Endothelial cell of umbilical vein (primary cell): Measurements from ENCODE around the gene PHC3.

ENCODE experiments used
- EZH2 ChIP-seq: IDR thresholded peaks from 2 replicates; pipeline ENCODE4 v1.6.1; 2012; ENCODE audit warnings: borderline replicate concordance, low read depth, mild to moderate bottlenecking, moderate library complexity, low read length, inconsistent platforms; ENCODE audit not compliant: severe bottlenecking
- FOS ChIP-seq: IDR thresholded peaks from 2 replicates; pipeline ENCODE4 v1.6.1; 2011; ENCODE audit warnings: mild to moderate bottlenecking, low read length, moderate library complexity, borderline replicate concordance; ENCODE audit not compliant: insufficient read depth
- GATA2 ChIP-seq: IDR thresholded peaks from 2 replicates; pipeline ENCODE4 v1.7.0; 2011; ENCODE audit warnings: low read depth, mild to moderate bottlenecking, moderate library complexity, mixed read lengths, low read length; ENCODE audit not compliant: insufficient read length, insufficient read depth
- MYC ChIP-seq: IDR thresholded peaks from one replicate; pipeline ENCODE4 v1.6.1; 2011; ENCODE audit warnings: mild to moderate bottlenecking, low read depth, low read length
- POLR2A ChIP-seq: IDR thresholded peaks from 2 replicates; pipeline ENCODE4 v1.6.1; 2012; ENCODE audit warnings: low read depth, mild to moderate bottlenecking, control low read depth, low read length
- POLR2AphosphoS5 ChIP-seq: IDR thresholded peaks from 2 replicates; pipeline ENCODE4 v1.6.1; 2012; ENCODE audit warnings: low read depth, mild to moderate bottlenecking, control low read depth, low read length, moderate library complexity; ENCODE audit not compliant: insufficient read depth
- TF ChIP-seq, protein P1 (sequence below), 2 donors: IDR thresholded peaks; 1 replicate in 1 of 2; 2 replicates in 1 of 2; pipeline ENCODE4 v1.5.1; 2011; ENCODE audit warnings: low read length in 2 of 2, mild to moderate bottlenecking in 2 of 2, moderate library complexity in 2 of 2, control low read depth in 1 of 2, inconsistent platforms in 1 of 2, low read depth in 1 of 2; ENCODE audit not compliant: insufficient read depth in 1 of 2; ENCODE audit errors: extremely low read depth in 1 of 2
- TF ChIP-seq, protein P2 (sequence below): IDR thresholded peaks from 2 replicates; pipeline ENCODE4 v1.6.1; 2011; ENCODE audit not compliant: insufficient read depth, insufficient read length

DNA sequence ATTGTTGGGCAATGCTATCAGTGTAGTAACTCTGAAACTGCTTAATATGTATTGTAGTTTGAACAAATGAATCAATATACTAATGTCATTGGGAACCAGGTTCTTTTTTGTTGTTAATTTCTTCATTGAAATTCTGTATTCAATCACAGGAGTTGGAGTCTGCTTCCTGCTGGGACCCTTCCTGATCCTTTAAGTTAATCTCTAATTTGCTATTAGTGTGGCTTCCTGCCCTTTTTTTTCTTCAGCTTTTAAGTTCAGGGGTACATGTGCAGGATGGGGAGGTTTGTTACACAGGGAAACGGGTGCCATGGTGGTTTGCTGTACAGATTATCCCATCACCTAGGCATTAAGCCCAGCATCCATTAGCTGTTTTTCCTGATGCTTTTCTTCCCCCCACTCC lies 122.1 kb downstream of the PHC3 start:
- TF ChIP-seq POLR2A: no peak
- TF ChIP-seq, protein P1, sequence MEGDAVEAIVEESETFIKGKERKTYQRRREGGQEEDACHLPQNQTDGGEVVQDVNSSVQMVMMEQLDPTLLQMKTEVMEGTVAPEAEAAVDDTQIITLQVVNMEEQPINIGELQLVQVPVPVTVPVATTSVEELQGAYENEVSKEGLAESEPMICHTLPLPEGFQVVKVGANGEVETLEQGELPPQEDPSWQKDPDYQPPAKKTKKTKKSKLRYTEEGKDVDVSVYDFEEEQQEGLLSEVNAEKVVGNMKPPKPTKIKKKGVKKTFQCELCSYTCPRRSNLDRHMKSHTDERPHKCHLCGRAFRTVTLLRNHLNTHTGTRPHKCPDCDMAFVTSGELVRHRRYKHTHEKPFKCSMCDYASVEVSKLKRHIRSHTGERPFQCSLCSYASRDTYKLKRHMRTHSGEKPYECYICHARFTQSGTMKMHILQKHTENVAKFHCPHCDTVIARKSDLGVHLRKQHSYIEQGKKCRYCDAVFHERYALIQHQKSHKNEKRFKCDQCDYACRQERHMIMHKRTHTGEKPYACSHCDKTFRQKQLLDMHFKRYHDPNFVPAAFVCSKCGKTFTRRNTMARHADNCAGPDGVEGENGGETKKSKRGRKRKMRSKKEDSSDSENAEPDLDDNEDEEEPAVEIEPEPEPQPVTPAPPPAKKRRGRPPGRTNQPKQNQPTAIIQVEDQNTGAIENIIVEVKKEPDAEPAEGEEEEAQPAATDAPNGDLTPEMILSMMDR (IDR thresholded peaks at IDR 0.05; ENCODE audit: extremely low read depth in 1 of 2, insufficient read depth in 1 of 2, low read depth in 1 of 2, low read length in 2 of 2): no peak
- TF ChIP-seq POLR2AphosphoS5: no peak
- TF ChIP-seq, protein P2, sequence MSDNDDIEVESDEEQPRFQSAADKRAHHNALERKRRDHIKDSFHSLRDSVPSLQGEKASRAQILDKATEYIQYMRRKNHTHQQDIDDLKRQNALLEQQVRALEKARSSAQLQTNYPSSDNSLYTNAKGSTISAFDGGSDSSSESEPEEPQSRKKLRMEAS: no peak
- TF ChIP-seq FOS: no peak
- no peak for TF ChIP-seq GATA2
- no peak for TF ChIP-seq EZH2
- no peak for TF ChIP-seq MYC
